GM13976 (cell line): Measurements from ENCODE around the gene PFKP.

Experiments used
- DNase-seq: peaks from one replicate; pipeline ENCODE4 v3.0.0; 2012; ENCODE audit warnings: low spot score
- CTCF ChIP-seq: IDR thresholded peaks from 2 replicates; pipeline ENCODE4 v1.5.1; 2012; ENCODE audit warnings: borderline replicate concordance, mild to moderate bottlenecking; ENCODE audit not compliant: insufficient read depth; ENCODE audit errors: extremely low read depth, missing control alignments, control extremely low read depth
- in situ Hi-C: fragments of 300-500 bp; cut with MboI; formaldehyde crosslinking; loops from one replicate; pipeline ENCODE4 v1.12.0; 2022; ENCODE audit warnings: low sequenced_read_pairs, mixed read lengths, inconsistent platforms; ENCODE audit not compliant: unreplicated experiment

The PFKP gene

GRCh38 chr10:3129581-3130340, 62.4 kb downstream of the PFKP start:
- no peak for TF ChIP-seq CTCF
- in situ Hi-C loops: no loop called here
- no peak for DNase-seq

- no peak for DNase-seq
- TF ChIP-seq CTCF: no peak
- in situ Hi-C loops: no loop called here
Measured at GRCh38 chr10:3131098-3131497, 63.8 kb downstream of the PFKP start.

GRCh38 chr10:3132036-3133025, 65.0 kb downstream of the PFKP start:
- no peak for TF ChIP-seq CTCF
- in situ Hi-C loops: no loop called here
- no peak for DNase-seq

GRCh38 chr10:3133948-3134347, 66.6 kb downstream of the PFKP start:
- no peak for TF ChIP-seq CTCF

GRCh38 chr10:3135006-3135405, 67.7 kb downstream of the PFKP start:
- TF ChIP-seq CTCF: no peak
- in situ Hi-C loops: no loop called here
- DNase-seq: no peak

More at GRCh38 chr10:3133948-3134347, 66.6 kb downstream of the PFKP start:
- no peak for DNase-seq
- in situ Hi-C loops: no loop called here

GRCh38 chr10:3136336-3136735, 69.0 kb downstream of the PFKP start:
- in situ Hi-C loops: no loop called here
- TF ChIP-seq CTCF: no peak
- no peak for DNase-seq
